Adrenal gland (tissue), 5 donors: ENCODE results near the gene SLC6A13.

Experiments used
- POLR2A ChIP-seq, 2 donors: fragments of 450-650 bp; IDR thresholded peaks; one replicate each; pipeline ENCODE4 v1.6.1; 2017; ENCODE audit warnings: antibody characterized with exemption in 2 of 2, mild to moderate bottlenecking in 2 of 2, moderate library complexity in 1 of 2
- TF ChIP-seq, protein P1 (sequence below), 6 experiments: fragments of 450-650 bp in 4 of 6; fragments of 200-600 bp in 2 of 6; sonication (generic) in 1 of 6; IDR thresholded peaks; 1 replicate in 5 of 6; 2 replicates in 1 of 6; pipeline versions ENCODE4 v1.5.1 to v1.8.0; 2016 to 2021; ENCODE audit warnings: antibody characterized with exemption in 6 of 6, mild to moderate bottlenecking in 2 of 6, moderate library complexity in 1 of 6
- donor health status: DM: no; HTN: no; CAD: no.

DNA sequence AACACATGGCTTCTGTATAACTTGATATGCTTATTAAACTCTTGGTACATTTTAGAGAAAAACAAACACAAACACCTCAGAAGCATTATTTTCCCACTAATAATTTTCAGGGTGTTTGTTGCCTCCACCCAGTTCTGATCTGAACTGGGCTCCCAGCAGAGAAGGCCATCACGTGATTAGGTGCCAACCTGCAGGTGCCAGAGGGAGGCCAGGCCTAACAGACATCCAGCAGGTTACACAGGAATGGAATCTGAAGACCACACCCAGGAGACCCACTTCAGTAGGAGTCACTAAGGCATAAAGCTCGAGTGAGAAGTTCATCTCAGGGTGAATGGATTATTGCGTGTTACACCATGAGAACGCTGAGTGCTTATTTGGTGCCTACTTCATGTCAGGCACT, 57.6 kb downstream of the SLC6A13 start:
- TF ChIP-seq POLR2A (IDR thresholded peaks at IDR 0.05), result no peak
- TF ChIP-seq, protein P1, sequence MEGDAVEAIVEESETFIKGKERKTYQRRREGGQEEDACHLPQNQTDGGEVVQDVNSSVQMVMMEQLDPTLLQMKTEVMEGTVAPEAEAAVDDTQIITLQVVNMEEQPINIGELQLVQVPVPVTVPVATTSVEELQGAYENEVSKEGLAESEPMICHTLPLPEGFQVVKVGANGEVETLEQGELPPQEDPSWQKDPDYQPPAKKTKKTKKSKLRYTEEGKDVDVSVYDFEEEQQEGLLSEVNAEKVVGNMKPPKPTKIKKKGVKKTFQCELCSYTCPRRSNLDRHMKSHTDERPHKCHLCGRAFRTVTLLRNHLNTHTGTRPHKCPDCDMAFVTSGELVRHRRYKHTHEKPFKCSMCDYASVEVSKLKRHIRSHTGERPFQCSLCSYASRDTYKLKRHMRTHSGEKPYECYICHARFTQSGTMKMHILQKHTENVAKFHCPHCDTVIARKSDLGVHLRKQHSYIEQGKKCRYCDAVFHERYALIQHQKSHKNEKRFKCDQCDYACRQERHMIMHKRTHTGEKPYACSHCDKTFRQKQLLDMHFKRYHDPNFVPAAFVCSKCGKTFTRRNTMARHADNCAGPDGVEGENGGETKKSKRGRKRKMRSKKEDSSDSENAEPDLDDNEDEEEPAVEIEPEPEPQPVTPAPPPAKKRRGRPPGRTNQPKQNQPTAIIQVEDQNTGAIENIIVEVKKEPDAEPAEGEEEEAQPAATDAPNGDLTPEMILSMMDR (IDR thresholded peaks at IDR 0.05), result no peak
